ENCODE results near the gene MAP7D1. TPM values are rescaled to one million over a fixed set of nuclear protein-coding genes. Genes with fewer than 3 reads are reported as not detected.

MAP7D1 gene
- polyA plus RNA-seq, 1 of the 3 experiments (the other 2 are of a cell fraction) = 69.9 TPM

- 83% methylated on average over 6 of the region's 6 CpGs for WGBS (ENCODE audit: low lambda C conversion rate)
- Histone ChIP-seq H3K4me2 (no peak overlapping the region), H3K9me3 (no peaks in the 10 kb centered on the region), H3F3A (replicated peaks; ENCODE audit: insufficient read depth) (no peaks in the 10 kb centered on the region), H3K27me3 (ENCODE audit: insufficient read depth) (no peaks in the 10 kb centered on the region), H4K20me1 (ENCODE audit: insufficient read depth) (no peaks in the 10 kb centered on the region), H3K36me3 (replicated peaks in 1 of 2; ENCODE audit: control insufficient read depth in 1 of 2, insufficient read depth in 2 of 2, low read length in 1 of 2) (no peaks in the 10 kb centered on the region), H3K4me1 (ENCODE audit: control insufficient read depth in 1 of 2, insufficient read depth in 2 of 2, low read depth in 1 of 2, low read length in 1 of 2) (peaks cover 0 to 5% of the 10 kb centered on the region in 2 experiments; a peak in 1 of 4 replicates), H2AFZ (ENCODE audit: low read depth) (no peak overlapping the region), H3K4me3 (ENCODE audit: low read depth in 2 of 2, low read length in 1 of 2) (no peak overlapping the region), H3K9ac (no peak overlapping the region), H3K9me2 (no peaks in the 10 kb centered on the region), H3K79me2 (ENCODE audit: insufficient read depth) (no peaks in the 10 kb centered on the region), H3K27ac (ENCODE audit: low read depth in 2 of 2, low read length in 1 of 2) (no peak overlapping the region)
- TF ChIP-seq IRF3 (IDR thresholded peaks at IDR 0.05; ENCODE audit: low read depth, low read length) (no peak), EZH2phosphoT487 (IDR thresholded peaks at IDR 0.05; ENCODE audit: borderline replicate concordance, low read depth) (no peak), JUND (IDR thresholded peaks at IDR 0.05) (no peak), GABPA (IDR thresholded peaks at IDR 0.05; ENCODE audit: low read depth) (no peak), EP300 (IDR thresholded peaks at IDR 0.05; ENCODE audit: borderline replicate concordance in 1 of 2, low read depth in 1 of 2, low read length in 1 of 2) (no peak), FOXJ3 (CRISPR knock-in tag; IDR thresholded peaks at IDR 0.05) (no peak), PBX3 (IDR thresholded peaks at IDR 0.05) (no peak), REST (IDR thresholded peaks at IDR 0.05; ENCODE audit: low read depth, low read length) (no peak), SMC3 (IDR thresholded peaks at IDR 0.05; ENCODE audit: low read depth, low read length) (no peak), FOSL2 (IDR thresholded peaks at IDR 0.05; ENCODE audit: borderline replicate concordance, low read depth) (no peak), TAF1 (IDR thresholded peaks at IDR 0.05; ENCODE audit: borderline replicate concordance, low read depth, low read length) (no peak), RAD21 (IDR thresholded peaks at IDR 0.05; ENCODE audit: low read length) (no peak), NRF1 (IDR thresholded peaks at IDR 0.05; ENCODE audit: low read depth, low read length) (no peak), RFX5 (IDR thresholded peaks at IDR 0.05; ENCODE audit: low read length) (no peak)
- ChIA-PET POLR2A (no interaction called here), CTCF (interaction anchor here (0.6 kb wide), 1 partner anchor 21 kb away, joined by 3 read pairs; no protein-coding TSS in a partner anchor)
- no peak for DNase-seq
These were observed 53.2 kb downstream of the MAP7D1 start for GRCh38 chr1:36208978-36209703.

All from SK-N-SH (cell line).